OCI-LY7 (cell line): ENCODE results near the gene SLC5A12.

Source experiments
- CTCF ChIP-seq: fragments of 200-600 bp; sonication (generic); conservative IDR thresholded peaks from 2 replicates; pipeline ENCODE4 v1.5.1; 2014; ENCODE audit warnings: mild to moderate bottlenecking, antibody characterized with exemption, low read length, moderate library complexity, mixed read lengths
- EZH2phosphoT487 ChIP-seq: fragments of 200-600 bp; sonication (generic); IDR thresholded peaks from 2 replicates; pipeline ENCODE4 v1.6.1; 2018; ENCODE audit warnings: low read depth, borderline replicate concordance, mild to moderate bottlenecking, mixed run types, antibody characterized with exemption, low read length, moderate library complexity, mixed read lengths

- TF ChIP-seq CTCF (peak; percentile 97), EZH2phosphoT487 (no peak)
These were observed 32.1 kb upstream of the SLC5A12 start for GRCh38 chr11:26753723-26754504.
